ENCODE data around the gene ABCB11.
"Not testable (repeated sequence)": the region's sequence is repeated elsewhere in the genome, so short reads cannot be mapped to it uniquely, and the experiment has no call there.

ABCB11 gene

GRCh38 chr2:168970711-168971233 is 60.4 kb downstream of the ABCB11 start:
- ATAC-seq (no peak), DNase-seq (no peak)

- DNase-seq (no peak), ATAC-seq (no peak)
These were observed 61.3 kb downstream of the ABCB11 start for GRCh38 chr2:168969865-168970264.

GRCh38 chr2:168968342-168968741 is 62.8 kb downstream of the ABCB11 start:
- DNase-seq = no peak
- no peak for ATAC-seq

- DNase-seq (no peak), ATAC-seq (peak; percentile 26)
These were observed 66.8 kb downstream of the ABCB11 start for GRCh38 chr2:168964251-168964807.

- no peak for DNase-seq
These were observed 68.5 kb downstream of the ABCB11 start for GRCh38 chr2:168962636-168963035.

GRCh38 chr2:168961450-168962229 is 69.5 kb downstream of the ABCB11 start:
- peak; percentile 76 for ATAC-seq
- DNase-seq = peak; percentile 26

More at GRCh38 chr2:168962636-168963035, 68.5 kb downstream of the ABCB11 start:
- ATAC-seq = no peak

- DNase-seq = no peak
- ATAC-seq = peak; percentile 55
These were observed 74.7 kb downstream of the ABCB11 start for GRCh38 chr2:168956392-168956791.

- DNase-seq (no peak), ATAC-seq (no peak)
These were observed 75.8 kb downstream of the ABCB11 start for GRCh38 chr2:168955321-168955720.

- no peak for DNase-seq
These were observed 76.9 kb downstream of the ABCB11 start for GRCh38 chr2:168954256-168954655.

GRCh38 chr2:168952424-168952823 is 78.7 kb downstream of the ABCB11 start:
- DNase-seq = no peak
- no peak for ATAC-seq

More at GRCh38 chr2:168954256-168954655, 76.9 kb downstream of the ABCB11 start:
- ATAC-seq = no peak

GRCh38 chr2:168951871-168952270 is 79.3 kb downstream of the ABCB11 start:
- DNase-seq (no peak), ATAC-seq (no peak)

GRCh38 chr2:168949324-168949723 is 81.8 kb downstream of the ABCB11 start:
- ATAC-seq (no peak), DNase-seq (no peak)

- no peak for ATAC-seq
- DNase-seq = no peak
These were observed 82.4 kb downstream of the ABCB11 start for GRCh38 chr2:168948621-168949212.

GRCh38 chr2:168945508-168945907 is 85.6 kb downstream of the ABCB11 start:
- DNase-seq = no peak
- no peak for ATAC-seq

- DNase-seq (no peak), ATAC-seq (no peak)
These were observed 87.1 kb downstream of the ABCB11 start for GRCh38 chr2:168944065-168944464.

GRCh38 chr2:168941297-168941696 is 89.8 kb downstream of the ABCB11 start:
- ATAC-seq (no peak), DNase-seq (no peak)

GRCh38 chr2:168939918-168940317 is 91.2 kb downstream of the ABCB11 start:
- DNase-seq = no peak
- no peak for ATAC-seq

GRCh38 chr2:168939061-168939460 is 92.1 kb downstream of the ABCB11 start:
- DNase-seq (no peak), ATAC-seq (no peak)

- no peak for DNase-seq
These were observed 95.1 kb downstream of the ABCB11 start for GRCh38 chr2:168935810-168936581.

GRCh38 chr2:168934826-168935225 is 96.3 kb downstream of the ABCB11 start:
- no peak for DNase-seq
- ATAC-seq = no peak

More at GRCh38 chr2:168935810-168936581, 95.1 kb downstream of the ABCB11 start:
- no peak for ATAC-seq

GRCh38 chr2:168932174-168932573 is 99.0 kb downstream of the ABCB11 start:
- not testable (repeated sequence) for DNase-seq, ATAC-seq

GRCh38 chr2:168930242-168930641 is 100.9 kb downstream of the ABCB11 start:
- no peak for DNase-seq
- no peak for ATAC-seq
